MG63 (cell line): ENCODE measurements around the gene DBNDD2. TPM values are rescaled to one million over a fixed set of nuclear protein-coding genes. Genes with fewer than 3 reads are reported as not detected.

ENCODE experiments used
- DNase-seq: peaks from one replicate; pipeline ENCODE4 v3.0.0-alpha.2; 2020
- H3K27me3 ChIP-seq: fragments of 250-450 bp; sonication (Bioruptor Pico); 2 replicates; pipeline ENCODE4 v1.5.1; 2020; ENCODE audit warnings: mild to moderate bottlenecking, moderate library complexity
- H3K36me3 ChIP-seq: fragments of 250-450 bp; sonication (Bioruptor Pico); 2 replicates; pipeline ENCODE4 v1.5.1; 2020; ENCODE audit warnings: mild to moderate bottlenecking, moderate library complexity
- H3K4me3 ChIP-seq: fragments of 250-450 bp; sonication (Bioruptor Pico); 2 replicates; pipeline ENCODE4 v1.5.1; 2020; ENCODE audit warnings: mild to moderate bottlenecking, moderate library complexity
- H3K9me3 ChIP-seq: fragments of 250-450 bp; sonication (Bioruptor Pico); 2 replicates; pipeline ENCODE4 v1.5.1; 2020; ENCODE audit warnings: mild to moderate bottlenecking, moderate library complexity
- total RNA-seq: library from RNA; depleted of rRNA; stranded (reverse); fragments of >200 nt; shearing (Covaris generic); gene quantifications from 2 replicates; pipeline ENCODE4 v1.2.3, GENCODE V29; 2014; ENCODE audit warnings: low replicate concordance; rRNA removed

The DBNDD2 gene, protein sequence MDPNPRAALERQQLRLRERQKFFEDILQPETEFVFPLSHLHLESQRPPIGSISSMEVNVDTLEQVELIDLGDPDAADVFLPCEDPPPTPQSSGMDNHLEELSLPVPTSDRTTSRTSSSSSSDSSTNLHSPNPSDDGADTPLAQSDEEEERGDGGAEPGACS
- 17.6 and 25.0 TPM in 2 replicates for total RNA-seq

DNA sequence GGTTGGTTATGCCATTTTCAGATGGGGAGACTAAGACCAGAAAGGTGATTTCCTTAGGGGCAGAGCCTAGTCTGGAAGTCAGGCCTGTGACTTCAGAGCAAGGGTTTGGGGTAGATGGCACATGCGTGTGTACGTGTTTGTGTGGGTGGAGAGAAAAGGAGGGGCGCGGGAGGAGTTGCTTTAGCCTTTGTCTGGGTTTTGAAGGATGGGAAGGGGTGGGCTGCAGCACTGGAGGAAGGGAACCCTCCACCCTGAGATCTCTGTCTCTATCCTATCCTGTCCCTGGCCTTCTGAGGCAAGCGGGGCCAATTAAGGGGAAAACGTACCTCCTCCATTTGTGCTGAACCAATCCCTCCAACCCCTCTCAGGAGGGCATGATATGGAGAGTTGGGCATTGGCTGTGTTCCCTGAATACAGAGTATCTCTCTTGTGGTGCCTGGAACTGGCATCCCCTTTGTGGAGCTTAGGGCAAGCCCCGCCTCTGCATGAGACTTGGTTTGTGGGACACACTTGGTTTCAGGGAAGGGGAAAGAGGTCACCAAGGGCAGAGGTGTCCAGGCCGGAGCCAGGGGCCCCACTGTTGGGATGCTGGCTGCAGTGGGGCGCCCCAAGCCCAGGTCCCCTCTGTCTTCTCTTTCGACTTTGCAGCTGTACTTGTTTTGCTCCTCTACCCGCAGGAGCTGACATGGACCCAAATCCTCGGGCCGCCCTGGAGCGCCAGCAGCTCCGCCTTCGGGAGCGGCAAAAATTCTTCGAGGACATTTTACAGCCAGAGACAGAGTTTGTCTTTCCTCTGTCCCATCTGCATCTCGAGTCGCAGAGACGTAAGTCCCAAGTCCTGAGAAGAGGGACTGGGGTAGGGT is at the start of gene DBNDD2:
Gene DBNDD2 (plus strand): TSS at position 507 of the 863 bp plus-strand sequence. CDS start 179 bp downstream, at position 686.
- H3K4me3 ChIP-seq = peak within 1 kb of the TSS; percentile 58
- no peak for DNase-seq
- no peaks in the 10 kb centered on the region for H3K9me3 ChIP-seq
- peaks cover 5% of the 10 kb centered on the region for H3K36me3 ChIP-seq
- no peaks in the 10 kb centered on the region for H3K27me3 ChIP-seq

DNA sequence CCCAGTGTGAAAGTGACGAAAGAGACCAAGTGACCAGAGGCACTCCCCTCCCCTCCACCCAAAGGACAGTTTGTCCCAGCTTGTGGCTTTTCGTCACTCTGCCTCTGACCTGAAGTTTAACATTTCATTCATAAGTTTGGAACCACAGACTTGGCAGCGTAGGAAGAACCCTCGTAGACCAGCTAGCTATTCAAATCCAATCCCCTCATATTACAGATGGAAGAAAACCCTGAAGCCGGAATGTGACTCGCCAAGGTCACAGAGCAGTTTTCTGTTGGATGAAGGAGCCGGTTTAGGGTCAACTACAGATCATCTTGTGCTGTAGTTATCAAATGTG is 49.1 kb upstream of the DBNDD2 start:
- H3K4me3 ChIP-seq = no peak overlapping the region
- no peak for DNase-seq
- H3K9me3 ChIP-seq = no peaks in the 10 kb centered on the region
- H3K27me3 ChIP-seq = no peaks in the 10 kb centered on the region
- 0 out of 2 replicates have a peak, but pooled peaks cover 2% of the 10 kb centered on the region for H3K36me3 ChIP-seq

DNA sequence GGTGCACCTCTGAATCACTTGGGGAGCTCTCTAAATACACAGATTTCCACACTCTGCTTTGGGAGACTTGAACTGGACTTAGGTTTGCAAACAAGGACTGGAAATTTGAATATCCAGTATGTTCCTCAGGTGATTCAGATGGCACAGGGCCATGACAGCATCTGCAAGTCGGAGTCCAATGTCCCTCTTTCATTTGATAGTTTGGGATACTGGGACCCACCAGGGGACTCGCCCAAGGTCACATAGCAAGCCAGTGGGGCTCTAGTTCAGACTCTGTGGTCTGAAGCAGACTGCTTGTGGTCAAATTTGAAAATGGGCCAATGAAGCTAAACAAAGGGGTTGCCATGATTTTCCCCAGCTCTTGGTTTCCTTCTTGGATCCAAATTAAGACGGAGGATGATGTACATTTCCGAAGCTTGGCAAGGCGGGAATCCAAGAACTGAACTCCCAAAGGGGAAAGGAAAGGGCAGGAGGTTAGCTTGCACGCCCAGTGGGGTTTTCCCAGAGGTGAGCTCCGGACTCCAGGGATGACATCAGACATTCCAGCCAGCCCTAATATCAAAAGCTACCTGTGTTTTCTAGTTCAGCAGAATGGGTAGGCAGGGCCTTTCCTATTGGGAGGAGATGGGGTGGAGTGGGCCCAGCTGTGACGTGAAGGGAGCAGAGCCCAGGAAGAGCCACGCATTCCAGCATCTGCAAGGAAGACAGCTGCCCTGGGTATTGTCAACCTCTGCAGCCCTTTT is 48.5 kb upstream of the DBNDD2 start:
- H3K27me3 ChIP-seq = no peaks in the 10 kb centered on the region
- DNase-seq = peak; percentile 65
- no peaks in the 10 kb centered on the region for H3K9me3 ChIP-seq
- peaks cover 2% of the 10 kb centered on the region; the same call in 1 of the 2 replicates for H3K36me3 ChIP-seq
- no peak overlapping the region for H3K4me3 ChIP-seq

DNA sequence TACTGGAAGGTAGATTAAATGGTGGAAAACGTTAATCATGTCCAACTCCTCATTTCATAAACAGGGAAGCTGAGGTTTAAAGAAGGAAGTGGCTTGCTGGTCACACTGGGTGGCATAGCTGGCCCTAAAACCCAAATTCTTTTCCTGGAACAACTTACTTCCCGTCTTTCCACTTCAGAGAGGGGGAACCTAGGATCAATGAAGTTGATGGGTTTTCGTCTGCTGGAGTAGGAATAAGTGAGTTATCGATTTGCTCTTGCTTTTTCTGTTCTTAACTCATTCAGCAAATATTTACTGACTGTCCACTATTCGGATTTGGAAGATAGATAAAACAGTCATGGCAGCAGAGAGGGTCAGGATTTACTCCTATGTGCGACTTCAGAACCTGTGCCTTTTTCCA is 46.3 kb upstream of the DBNDD2 start:
- DNase-seq = no peak
- peaks cover 24% of the 10 kb centered on the region for H3K36me3 ChIP-seq
- no peaks in the 10 kb centered on the region for H3K27me3 ChIP-seq
- H3K4me3 ChIP-seq = no peak overlapping the region
- no peaks in the 10 kb centered on the region for H3K9me3 ChIP-seq

DNA sequence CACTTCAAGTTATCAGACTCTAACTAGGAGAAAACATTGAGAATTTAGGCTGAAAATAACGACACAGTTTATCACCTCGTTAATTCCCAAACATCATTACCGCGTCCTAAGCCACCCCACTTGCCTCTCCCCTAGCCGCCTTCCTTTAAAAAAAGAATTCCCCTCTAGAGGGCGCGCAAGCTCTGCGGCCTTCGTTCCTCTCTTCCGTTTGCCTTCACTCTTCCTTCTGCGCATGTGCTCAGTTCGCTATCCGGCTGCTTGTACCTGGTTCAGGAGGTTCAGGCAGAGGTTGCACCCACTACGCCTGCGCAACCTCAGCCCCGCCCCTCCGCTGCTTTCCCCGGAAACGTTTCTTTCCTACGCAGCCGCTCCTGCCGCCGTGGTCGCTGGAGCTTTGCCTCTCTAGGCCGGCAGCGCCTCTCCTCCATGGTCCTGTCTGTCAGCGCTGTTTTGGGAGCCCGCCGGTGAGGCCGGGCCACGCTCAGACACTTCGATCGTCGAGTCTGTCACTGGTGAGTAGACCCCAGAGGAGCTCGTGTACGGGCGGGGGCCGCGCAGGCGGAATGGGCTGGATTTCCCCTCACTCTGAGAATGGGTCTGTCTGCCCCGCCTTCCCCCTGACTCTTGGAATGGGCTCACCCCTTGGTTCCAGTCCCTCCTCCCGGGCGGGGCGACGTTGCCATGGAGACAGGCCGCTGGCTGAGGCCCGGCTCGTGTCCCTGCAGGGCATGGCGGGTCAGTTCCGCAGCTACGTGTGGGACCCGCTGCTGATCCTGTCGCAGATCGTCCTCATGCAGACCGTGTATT is 45.1 kb upstream of the DBNDD2 start, which contains the start of gene SYS1:
Gene SYS1 (plus strand): TSS at position 353 of the 807 bp plus-strand sequence. CDS start 376 bp downstream, at position 729.
- Histone ChIP-seq H3K27me3 (no peaks in the 10 kb centered on the region), H3K36me3 (peaks cover 34% of the 10 kb centered on the region), H3K4me3 (peak within 1 kb of the TSS; percentile 93), H3K9me3 (no peaks in the 10 kb centered on the region)
- peak; percentile 99 for DNase-seq

DNA sequence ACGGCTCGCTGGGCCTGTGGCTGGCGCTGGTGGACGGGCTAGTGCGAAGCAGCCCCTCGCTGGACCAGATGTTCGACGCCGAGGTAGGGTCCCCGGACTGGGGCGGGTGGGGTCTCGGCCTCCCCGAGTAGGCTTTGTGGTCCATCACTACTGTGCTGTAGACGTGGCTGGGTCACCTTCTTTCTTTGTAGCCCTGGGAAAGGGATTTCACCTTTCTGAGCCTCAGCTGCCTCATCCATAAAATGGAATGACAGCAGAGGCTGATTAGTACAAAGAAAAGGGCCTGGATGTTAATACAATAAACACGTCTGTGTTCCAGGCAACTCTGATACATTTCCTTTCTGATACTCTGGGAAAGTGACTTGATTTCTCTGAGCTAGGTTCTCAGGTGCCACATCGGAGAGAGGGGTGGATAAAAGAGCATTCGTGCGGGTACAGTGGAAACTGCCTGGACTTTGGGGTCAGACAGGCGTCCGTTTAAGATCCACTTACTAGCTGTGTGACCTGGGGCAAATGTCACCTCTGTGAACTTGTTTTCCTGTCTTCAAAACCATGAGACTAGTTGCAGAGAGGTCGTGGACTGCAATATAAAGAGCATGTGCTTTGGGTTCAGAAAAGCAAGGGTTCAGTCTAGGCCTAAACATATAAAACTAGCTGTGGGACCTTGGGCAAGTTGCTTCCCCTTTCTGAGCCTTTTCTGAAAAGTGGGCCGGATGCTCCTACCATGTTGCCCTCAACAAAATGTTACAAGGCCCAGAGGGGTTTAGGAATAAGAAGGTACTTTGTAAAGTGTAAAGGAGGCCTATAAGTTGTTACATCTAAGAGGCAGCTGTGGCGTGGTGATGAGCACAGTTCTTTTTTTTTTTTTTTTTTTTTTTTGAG is 44.2 kb upstream of the DBNDD2 start:
- Histone ChIP-seq H3K9me3 (no peaks in the 10 kb centered on the region), H3K27me3 (no peaks in the 10 kb centered on the region), H3K36me3 (peaks cover 41% of the 10 kb centered on the region), H3K4me3 (peak overlapping the region; percentile 93)
- DNase-seq = no peak

DNA sequence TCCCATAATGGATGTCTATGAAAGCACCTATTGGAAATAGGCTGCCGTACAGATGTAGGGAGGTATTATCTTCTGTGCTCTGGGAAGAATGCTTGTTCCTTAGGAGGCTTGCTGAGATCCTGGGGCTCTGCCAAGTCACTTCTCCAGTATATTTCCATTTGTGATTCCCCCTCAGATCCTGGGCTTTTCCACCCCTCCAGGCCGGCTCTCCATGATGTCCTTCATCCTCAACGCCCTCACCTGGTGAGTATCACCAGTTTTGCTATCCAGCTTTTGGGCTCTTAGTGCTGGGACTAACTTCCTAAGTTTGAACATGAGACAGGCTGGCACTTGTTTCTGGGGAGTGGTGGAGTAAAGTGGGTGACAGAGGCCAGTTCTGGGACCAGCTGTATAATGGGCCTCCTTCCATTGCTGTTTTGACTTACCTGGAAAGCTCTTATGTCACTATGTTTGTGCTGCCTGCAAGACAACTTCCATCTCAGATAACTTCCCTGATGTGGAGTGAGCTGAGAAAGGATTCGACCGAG is 42.6 kb upstream of the DBNDD2 start:
- no peak for DNase-seq
- H3K27me3 ChIP-seq = no peaks in the 10 kb centered on the region
- H3K36me3 ChIP-seq = peaks cover 45% of the 10 kb centered on the region
- no peaks in the 10 kb centered on the region for H3K9me3 ChIP-seq
- H3K4me3 ChIP-seq = no peak overlapping the region

DNA sequence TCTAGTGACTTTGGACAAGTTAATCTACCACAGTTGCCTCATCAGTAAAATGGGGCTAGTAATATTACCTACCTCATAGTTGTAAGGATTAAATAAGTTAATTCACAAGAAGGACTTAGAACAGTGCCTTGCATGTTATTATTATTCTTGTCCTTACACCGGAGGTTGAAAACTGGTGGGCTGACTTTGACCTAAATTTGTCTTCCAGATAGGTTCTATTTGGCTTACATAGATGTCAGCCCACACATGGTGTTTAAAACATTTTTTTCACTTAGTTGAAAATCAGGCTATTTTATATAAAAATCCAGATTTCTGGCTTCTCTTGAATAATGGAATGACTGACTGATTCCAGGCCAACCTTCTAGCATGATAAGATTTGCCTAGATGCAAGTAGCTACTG is 41.9 kb upstream of the DBNDD2 start:
- H3K9me3 ChIP-seq = no peaks in the 10 kb centered on the region
- peaks cover 47% of the 10 kb centered on the region for H3K36me3 ChIP-seq
- DNase-seq = no peak
- no peak overlapping the region for H3K4me3 ChIP-seq
- no peaks in the 10 kb centered on the region for H3K27me3 ChIP-seq

DNA sequence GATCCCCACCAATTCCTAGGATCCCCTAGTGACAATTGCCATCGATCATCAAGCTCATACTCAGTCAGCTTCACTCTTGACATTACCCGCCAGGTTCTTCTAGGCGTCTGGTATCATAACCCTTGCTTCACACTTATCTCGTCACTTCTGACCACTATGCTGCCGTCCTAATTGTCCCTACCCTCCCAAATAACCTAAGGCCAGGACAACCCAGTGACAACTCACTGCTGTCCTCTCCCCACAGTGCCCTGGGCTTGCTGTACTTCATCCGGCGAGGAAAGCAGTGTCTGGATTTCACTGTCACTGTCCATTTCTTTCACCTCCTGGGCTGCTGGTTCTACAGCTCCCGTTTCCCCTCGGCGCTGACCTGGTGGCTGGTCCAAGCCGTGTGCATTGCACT is 41.5 kb upstream of the DBNDD2 start:
- Histone ChIP-seq H3K4me3 (no peak overlapping the region), H3K36me3 (peaks cover 51% of the 10 kb centered on the region), H3K27me3 (no peaks in the 10 kb centered on the region), H3K9me3 (no peaks in the 10 kb centered on the region)
- DNase-seq = no peak

DNA sequence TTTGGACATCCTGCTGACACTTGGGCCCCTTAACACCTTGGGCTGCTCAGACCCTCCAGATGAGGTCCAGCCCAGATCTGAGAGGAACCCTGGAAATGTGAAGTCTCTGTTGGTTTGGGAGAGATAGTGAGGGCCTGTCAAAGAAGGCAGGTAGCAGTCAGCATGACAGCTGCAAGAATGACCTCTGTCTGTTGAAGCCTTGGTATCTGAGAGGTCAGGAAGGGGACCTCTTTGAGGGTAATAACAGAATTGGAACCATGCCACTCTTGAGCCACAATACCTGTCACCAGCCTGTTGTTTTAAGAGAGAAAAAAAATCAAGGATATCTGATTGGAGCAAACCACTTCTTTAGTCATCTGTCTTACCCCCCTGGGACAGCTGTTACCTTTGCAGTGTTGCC is 41.0 kb upstream of the DBNDD2 start:
- Histone ChIP-seq H3K9me3 (no peaks in the 10 kb centered on the region), H3K27me3 (no peaks in the 10 kb centered on the region), H3K4me3 (no peak overlapping the region), H3K36me3 (peaks cover 51% of the 10 kb centered on the region)
- DNase-seq = no peak

DNA sequence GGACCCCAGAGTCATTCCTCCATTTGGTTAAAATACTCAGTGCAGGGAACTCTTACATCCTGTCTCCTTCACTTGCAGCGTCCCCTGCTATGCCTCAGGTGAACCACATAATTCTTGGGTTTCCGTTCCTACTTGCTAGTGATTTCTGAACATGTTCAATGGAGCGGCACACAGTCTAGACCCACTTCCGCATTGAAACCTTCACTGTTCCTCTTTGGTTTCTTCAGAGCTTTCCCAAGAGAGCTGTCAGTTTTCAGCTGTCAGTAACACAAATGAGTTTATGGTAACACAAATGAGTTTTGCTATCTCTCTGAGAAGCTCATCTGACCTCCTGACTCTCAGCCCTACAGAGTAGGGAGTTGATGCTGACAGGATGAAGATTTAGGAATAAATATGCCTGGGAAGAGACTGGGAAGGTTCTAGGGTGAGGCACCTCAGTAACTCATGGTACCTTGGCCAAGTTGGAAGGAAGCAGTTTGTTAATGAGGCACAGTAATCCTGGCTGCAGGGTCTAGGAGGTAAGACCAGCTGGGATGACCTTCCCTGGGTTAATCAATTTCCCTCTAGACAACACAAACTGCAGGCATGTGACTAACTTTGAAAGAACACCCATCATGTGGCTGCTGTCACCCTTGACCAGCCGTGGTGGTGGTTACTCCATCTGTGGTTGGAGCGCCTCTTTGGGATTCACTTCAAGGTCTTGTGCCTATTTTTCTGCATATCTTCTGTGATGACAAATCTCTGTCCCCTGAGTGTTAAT is 39.7 kb upstream of the DBNDD2 start:
- Histone ChIP-seq H3K9me3 (no peaks in the 10 kb centered on the region), H3K4me3 (no peak overlapping the region), H3K27me3 (no peaks in the 10 kb centered on the region), H3K36me3 (peaks cover 49% of the 10 kb centered on the region)
- DNase-seq = no peak

DNA sequence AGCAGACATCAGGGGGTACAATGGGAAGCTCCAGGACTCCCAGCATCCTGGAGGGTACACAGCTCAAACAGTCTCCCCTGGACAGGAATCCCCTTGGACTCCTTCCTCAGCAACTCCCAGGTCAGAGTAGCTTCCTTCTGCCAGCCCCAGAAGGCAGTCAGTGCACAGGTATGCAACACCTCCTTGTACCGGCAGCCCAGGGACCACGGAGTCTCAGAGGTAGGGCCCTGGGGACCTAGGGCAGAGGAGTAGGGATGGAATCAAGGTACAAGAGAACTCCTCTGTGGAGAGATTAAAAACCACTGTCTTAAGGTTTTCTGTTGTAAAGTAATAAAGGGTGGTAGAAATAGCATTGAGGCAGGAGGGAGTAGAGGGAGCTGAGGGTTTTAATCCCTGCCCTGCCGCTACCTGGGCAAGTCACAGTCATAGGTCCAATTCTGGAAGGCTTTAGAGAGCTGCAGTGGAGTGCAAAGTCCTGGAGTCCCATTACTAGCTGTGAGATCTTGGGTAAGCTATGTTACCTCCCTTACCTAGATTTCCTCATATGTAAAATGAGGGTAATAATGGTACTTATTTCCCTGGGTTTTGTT is 37.4 kb upstream of the DBNDD2 start:
- peaks cover 43% of the 10 kb centered on the region for H3K36me3 ChIP-seq
- no peaks in the 10 kb centered on the region for H3K27me3 ChIP-seq
- H3K4me3 ChIP-seq = no peak overlapping the region
- H3K9me3 ChIP-seq = no peaks in the 10 kb centered on the region
- no peak for DNase-seq

DNA sequence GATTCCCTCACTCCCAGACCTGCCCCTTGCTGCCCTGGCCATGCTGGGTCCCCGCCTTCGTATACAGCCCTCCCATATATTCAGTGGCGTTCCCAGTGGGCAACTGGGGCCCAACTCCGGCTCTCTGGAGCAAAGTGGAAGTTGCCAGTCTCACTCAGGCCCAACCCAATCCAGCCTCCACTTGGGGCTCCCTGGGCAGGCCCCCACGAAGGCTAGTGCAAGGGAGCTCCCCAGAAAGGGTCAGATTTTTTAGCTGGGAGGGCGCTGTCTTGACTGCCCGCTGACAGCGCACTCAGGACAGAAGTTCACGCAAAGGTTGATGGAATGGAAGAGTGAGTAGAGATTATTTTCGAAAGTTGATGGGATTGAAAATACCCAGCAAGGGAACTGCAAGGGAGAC is 35.8 kb upstream of the DBNDD2 start:
- no peak overlapping the region for H3K4me3 ChIP-seq
- no peaks in the 10 kb centered on the region for H3K9me3 ChIP-seq
- no peaks in the 10 kb centered on the region for H3K27me3 ChIP-seq
- H3K36me3 ChIP-seq = peaks cover 27% of the 10 kb centered on the region
- DNase-seq = no peak

DNA sequence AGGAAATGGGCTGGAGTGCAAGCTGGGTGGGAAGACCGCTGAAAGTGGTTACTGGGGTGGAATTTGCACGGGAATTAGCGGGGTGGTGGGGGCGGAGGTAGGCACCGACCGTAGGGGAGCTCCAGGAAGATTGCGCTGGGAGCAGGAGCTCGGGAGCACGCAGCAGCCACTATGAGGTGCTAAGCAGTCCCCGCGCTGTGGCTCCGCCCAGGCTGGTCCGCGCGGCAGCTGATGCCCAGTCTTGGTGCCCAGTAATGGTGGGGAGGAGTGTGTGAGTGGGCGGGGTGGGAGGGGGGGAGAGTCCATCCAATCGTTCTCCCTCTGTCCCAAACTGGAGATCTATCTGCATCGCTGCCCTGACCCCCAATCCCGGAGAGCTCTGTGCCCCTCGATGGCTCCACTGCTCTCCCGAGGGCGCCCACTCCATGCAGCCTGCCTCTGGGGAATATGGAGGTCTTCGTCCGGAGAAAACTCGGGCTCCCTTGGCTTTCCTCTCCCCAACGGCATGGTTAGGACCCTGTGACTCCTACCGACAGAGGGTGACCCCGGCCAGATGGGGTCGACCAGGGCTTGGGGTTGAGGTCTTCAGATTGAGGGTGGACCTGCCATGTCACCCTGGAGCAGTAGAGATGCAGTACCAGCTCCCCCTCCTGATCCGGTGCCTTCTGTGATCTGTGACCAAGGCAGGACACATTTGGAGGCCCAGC is 35.3 kb upstream of the DBNDD2 start:
- no peak for DNase-seq
- Histone ChIP-seq H3K4me3 (no peak overlapping the region), H3K9me3 (no peaks in the 10 kb centered on the region)

More for the DNA sequence above, 35.3 kb upstream of the DBNDD2 start:
- Histone ChIP-seq H3K27me3 (no peaks in the 10 kb centered on the region), H3K36me3 (peaks cover 21% of the 10 kb centered on the region)
